ENCODE results near the gene TPCN2. TPM values are rescaled to one million over a fixed set of nuclear protein-coding genes. Genes with fewer than 3 reads are reported as not detected.

TPCN2 gene
- total RNA-seq, 1 experiment from 2014 or later, result 17.2 TPM

DNA sequence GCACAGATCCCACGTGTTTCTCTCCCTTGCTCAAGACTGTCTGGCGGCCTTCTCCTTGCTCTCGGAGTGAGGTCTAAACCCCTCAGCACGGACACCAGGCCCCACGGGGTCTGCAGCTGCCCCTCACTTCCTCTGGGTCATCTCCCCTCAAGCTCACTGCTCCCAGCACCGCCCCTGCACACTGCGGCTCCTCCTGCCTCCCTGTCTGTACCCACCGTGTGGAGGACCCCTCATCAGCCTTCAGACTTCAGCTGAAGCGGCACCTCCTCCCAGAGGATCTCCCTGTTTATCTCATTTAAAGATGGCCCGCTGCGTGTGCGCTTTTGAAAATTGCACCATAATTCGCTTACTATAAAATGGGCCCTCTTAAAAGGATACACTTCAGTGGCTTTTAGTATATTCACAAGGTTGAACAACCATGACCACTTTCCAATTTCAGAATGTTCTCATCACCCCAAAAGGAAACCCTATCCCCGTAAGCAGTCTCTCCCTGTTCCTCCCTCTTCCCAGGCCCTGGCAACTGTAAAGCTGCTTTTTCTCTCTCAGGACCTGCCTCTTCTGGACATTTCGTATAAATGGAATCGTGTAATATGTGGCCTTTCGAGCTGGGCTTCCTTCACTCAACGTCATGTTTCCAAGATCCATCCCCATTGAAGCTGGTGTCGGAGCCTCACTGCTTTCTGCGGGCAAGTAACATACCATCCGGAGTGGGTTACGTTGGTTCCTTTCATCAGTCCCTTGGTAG lies 14.4 kb upstream of the TPCN2 start:
- no peak for DNase-seq (ENCODE audit: low spot score)
- in situ Hi-C loops (cut with HindIII; ENCODE audit: low sequenced_read_pairs), result no loop called here

DNA sequence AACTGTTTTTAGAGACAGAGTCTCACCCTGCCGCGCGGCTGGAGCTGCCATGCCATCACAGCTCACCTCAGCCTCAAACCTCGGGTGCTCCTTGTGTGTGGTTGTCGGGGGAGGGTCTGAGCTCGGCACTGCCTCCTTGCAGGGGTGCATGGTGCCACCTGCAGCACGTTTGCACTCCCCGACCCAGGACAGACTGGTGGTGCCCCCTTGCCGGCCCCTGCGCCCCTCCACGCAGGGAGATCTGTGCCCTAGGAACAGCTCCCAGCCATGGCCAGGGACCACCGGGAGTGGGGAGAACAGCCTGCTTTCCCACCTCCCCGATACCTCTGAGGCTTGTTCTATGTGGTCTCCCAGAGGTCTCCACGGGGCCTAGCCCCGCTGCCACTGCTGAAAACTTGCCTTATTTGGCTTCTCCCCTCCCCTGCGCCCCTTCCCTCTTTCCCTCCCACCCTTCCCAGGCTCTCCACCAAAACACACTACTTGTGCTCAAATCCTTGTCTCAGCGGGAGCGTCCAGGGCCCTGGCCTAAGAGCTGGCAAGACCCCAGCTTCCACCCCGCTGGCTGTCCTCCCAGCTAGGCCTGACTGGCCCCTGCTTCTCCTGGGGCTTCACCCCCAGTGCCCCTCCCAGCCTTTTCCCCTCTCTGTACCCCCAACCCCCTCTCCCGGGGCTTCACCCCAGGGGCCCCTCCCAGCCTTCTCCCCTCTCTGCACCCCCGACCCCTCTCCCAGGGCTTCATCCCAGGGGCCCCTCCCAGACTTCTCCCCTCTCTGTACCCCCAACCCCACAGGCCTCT lies 13.4 kb upstream of the TPCN2 start:
- DNase-seq (ENCODE audit: low spot score), result no peak
- in situ Hi-C loops (cut with HindIII; ENCODE audit: low sequenced_read_pairs), result no loop called here

- in situ Hi-C loops (cut with HindIII; ENCODE audit: low sequenced_read_pairs), result no loop called here
- no peak for DNase-seq (ENCODE audit: low spot score)
Observed at GRCh38 chr11:69035946-69036340, 12.8 kb upstream of the TPCN2 start.

GRCh38 chr11:69037074-69037473 lies 11.7 kb upstream of the TPCN2 start:
- no peak for DNase-seq (ENCODE audit: low spot score)
- in situ Hi-C loops (cut with HindIII; ENCODE audit: low sequenced_read_pairs), result no loop called here

GRCh38 chr11:69037544-69037943 lies 11.2 kb upstream of the TPCN2 start:
- in situ Hi-C loops (cut with HindIII; ENCODE audit: low sequenced_read_pairs), result no loop called here
- DNase-seq (ENCODE audit: low spot score), result no peak

DNA sequence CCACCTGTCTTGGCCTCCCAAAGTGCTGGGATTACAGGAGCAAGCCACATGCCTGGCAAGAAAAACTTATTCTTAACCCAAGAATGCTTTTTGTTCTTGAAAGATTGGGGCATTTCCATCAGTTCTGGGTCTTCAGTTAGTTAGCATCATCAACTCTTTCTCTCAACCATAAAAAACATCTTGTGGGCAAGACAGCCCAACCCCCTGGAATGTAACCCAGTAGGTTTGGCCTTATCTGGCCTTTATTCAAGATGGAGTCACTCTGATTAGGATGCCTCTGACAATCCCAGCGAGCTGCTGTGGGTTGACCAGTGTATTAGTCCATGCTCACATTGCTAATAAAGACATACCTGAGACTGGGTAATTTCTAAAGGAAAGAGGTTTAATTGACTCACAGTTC lies 9.2 kb upstream of the TPCN2 start:
- DNase-seq (ENCODE audit: low spot score), result no peak
- in situ Hi-C loops (cut with HindIII; ENCODE audit: low sequenced_read_pairs), result no loop called here

DNA sequence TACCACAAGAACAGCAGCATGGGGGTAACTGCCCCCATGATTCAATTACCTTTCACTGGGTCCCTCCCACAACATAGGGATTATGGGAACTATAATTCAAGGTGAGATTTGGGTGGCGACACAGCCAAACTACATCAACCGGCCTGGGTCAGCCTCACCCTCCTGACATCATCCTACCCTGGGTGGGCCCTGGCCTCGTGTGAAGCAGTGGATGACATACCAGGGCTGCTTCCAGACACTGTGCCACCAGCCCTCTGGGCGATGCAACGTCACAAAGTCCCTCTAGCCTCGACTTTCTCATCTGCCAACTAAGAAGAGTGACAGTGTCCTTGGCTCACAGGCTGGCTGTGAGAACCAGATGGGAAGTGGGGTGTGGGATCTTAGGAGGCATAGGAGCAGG lies 8.7 kb upstream of the TPCN2 start:
- no peak for DNase-seq (ENCODE audit: low spot score)
- in situ Hi-C loops (cut with HindIII; ENCODE audit: low sequenced_read_pairs), result no loop called here

- in situ Hi-C loops (cut with HindIII; ENCODE audit: low sequenced_read_pairs), result no loop called here
- DNase-seq (ENCODE audit: low spot score), result no peak
Observed at GRCh38 chr11:69040581-69041260, 8.0 kb upstream of the TPCN2 start.

DNA sequence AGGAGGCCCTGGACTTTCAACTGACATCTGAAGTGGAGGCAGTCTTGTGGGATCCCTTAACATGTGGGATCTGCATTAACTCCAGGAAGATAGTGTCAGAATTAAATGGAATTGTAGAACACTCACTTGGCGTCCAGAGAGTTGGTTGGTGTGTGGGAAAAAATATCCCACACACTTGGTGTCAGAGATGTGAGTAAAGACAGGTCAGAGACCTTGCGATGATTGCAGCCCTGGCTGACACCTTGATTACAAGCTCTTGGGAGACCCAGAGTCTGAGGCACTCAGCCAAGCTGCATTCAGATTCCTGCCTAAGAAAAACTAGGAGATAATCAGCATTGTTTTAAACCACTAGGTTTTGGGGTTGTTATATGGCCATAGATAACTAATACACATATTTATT lies 7.2 kb upstream of the TPCN2 start:
- in situ Hi-C loops (cut with HindIII; ENCODE audit: low sequenced_read_pairs), result no loop called here
- DNase-seq (ENCODE audit: low spot score), result no peak

DNA sequence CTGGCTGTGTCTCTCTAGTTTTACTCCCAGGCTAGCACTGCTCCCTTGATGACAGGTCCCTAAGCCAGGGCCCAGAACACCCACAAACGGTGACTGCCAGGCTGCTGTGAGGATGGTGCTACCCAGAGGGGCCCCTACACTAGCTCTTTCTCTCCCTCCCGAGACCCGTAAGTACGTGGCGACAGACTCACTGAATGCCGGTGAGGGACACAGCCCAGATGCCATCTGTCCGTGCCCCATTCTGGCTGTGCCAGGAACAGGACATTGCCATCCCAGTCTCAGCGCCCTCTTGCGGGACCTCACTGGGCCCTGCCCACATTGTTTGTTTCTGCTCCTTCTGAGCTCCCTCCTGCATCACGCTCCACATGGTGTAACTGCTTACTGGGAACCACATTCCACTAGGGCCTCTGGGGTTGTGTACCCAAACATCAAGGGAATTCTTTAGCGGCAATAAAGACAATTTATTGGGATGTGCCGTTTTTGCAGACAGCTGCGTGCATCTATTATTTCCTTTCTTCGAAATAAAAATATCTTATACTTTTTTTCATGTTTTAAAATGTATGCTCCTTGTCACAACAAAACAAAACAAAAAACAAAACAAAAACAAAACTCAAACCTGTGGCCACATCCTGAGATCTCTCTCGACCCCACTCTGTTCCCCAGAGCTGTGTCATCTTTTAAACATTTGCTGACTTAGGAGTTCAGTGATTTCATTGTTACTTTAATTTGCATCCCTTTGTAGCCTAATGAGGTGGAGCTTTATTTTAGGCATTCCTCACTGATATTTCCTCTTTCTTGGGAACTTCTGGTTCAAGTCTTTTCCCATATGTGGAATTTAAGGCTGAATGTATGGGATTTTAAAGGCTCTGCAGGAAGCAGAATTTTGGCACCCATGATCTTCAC lies 4.4 kb upstream of the TPCN2 start:
- in situ Hi-C loops (cut with HindIII; ENCODE audit: low sequenced_read_pairs), result no loop called here
- DNase-seq (ENCODE audit: low spot score), result peak; percentile 96

DNA sequence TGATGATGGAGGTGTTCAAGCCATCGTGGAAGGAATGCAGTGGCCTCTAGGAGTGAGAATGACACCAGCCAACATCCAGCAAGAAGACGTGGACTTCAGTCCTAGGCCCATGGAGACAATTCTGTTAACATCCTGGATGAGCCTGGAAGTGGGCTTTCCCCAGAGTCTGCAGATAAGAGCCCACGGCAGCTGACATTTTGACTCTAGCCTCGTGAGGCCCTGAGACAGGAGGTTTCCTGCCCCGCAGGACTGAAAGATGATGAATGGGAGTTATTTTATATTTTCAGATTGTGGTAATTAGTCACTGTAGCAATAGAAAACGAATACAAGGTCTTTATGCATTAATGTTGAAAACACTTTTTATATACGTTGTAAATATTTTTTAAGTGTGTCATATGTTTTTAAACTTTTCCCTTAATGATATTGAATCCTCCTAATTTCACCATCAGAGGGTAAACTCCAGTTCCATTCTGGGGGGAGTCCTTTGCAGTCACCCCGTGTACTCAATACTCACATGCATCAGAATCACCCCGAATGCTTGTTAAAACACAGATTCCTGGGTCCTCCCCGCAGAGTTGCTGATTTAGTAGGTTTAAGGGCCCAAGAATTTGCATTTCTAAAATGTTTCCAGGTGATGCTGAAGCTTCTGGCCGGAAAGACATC lies 570 bp upstream of the TPCN2 start:
- in situ Hi-C loops (cut with HindIII; ENCODE audit: low sequenced_read_pairs), result no loop called here
- no peak for DNase-seq (ENCODE audit: low spot score)

DNA sequence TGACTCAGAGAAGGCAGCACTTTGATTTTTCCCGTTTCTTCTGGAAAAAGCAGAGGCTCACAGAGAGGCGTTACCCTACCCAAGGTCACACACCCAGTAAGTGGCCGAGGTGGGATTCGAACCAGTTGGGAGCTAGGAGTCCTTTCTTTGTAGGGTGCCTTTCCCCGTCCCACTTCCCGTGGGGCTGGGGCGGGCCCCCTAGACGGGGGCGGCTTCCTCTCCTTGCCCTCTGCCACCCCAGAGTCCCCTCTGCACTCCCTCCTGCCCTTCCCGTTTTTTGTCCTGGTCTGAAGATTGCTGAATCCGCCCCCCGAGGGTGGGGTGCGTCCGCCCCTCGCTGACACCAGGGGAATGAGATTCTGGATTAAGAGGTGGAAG lies 747 bp downstream of the TPCN2 start:
- DNase-seq (ENCODE audit: low spot score), result no peak
- in situ Hi-C loops (cut with HindIII; ENCODE audit: low sequenced_read_pairs), result no loop called here

- in situ Hi-C loops (cut with HindIII; ENCODE audit: low sequenced_read_pairs), result no loop called here
- peak; percentile 34 for DNase-seq (ENCODE audit: low spot score)
Observed at GRCh38 chr11:69050592-69051380, 2.1 kb downstream of the TPCN2 start.

- in situ Hi-C loops (cut with HindIII; ENCODE audit: low sequenced_read_pairs), result no loop called here
- peak; percentile 29 for DNase-seq (ENCODE audit: low spot score)
Observed at GRCh38 chr11:69051381-69052342, 2.9 kb downstream of the TPCN2 start.

DNA sequence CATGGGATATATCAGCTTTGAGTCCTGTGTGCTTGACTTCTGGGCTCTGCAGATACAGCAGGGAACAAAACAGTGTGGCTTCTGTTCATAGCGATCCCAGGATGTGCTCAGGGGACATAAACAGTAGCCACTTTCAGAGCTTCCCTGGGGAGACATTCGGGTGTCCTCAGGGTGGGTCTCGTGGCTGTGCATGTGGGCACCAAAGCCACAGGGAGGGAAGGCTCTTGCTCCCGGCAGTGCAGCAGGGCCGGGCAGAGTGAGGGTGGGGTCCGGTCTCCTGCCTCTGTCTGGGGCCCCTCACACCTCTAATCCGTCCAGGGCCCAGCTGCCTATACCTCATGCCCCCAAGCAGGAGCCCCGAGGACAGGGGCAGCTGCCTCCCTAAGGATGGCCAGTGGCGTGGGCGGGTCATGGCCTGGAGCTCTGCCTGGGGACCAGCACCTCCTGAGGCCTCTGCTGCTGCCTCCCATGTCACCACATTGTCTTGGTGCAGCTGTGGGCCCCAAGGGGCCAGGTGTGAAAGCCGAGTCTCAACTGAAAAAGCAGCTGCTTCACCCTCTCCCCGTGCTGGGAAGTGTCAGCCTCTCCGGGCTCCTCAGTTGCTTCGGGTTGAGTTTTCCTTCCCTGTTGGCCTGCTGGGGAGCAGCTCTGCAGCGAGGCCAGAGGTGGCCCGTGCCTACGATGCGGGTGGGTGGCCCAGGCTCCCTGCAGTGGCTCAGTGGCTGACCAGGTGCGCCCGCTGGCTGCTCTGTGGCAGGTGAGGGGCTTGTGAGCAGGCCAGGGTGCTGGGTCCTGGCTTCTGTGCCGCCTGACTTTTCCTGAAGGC lies 3.8 kb downstream of the TPCN2 start:
- no peak for DNase-seq (ENCODE audit: low spot score)
- in situ Hi-C loops (cut with HindIII; ENCODE audit: low sequenced_read_pairs), result no loop called here

- no peak for DNase-seq (ENCODE audit: low spot score)
- in situ Hi-C loops (cut with HindIII; ENCODE audit: low sequenced_read_pairs), result no loop called here
Observed at GRCh38 chr11:69053169-69053477, 4.4 kb downstream of the TPCN2 start.

All from G401 (cell line).